ENCODE results near the gene IL6R.
"Not testable (repeated sequence)": the region's sequence is repeated elsewhere in the genome, so short reads cannot be mapped to it uniquely, and the experiment has no call there.

Gene IL6R

GRCh38 chr1:154407198-154408091 is 2.3 kb downstream of the IL6R start:
- DNase-seq: no peak

GRCh38 chr1:154408174-154408777 is 3.1 kb downstream of the IL6R start:
- no peak for DNase-seq

DNA sequence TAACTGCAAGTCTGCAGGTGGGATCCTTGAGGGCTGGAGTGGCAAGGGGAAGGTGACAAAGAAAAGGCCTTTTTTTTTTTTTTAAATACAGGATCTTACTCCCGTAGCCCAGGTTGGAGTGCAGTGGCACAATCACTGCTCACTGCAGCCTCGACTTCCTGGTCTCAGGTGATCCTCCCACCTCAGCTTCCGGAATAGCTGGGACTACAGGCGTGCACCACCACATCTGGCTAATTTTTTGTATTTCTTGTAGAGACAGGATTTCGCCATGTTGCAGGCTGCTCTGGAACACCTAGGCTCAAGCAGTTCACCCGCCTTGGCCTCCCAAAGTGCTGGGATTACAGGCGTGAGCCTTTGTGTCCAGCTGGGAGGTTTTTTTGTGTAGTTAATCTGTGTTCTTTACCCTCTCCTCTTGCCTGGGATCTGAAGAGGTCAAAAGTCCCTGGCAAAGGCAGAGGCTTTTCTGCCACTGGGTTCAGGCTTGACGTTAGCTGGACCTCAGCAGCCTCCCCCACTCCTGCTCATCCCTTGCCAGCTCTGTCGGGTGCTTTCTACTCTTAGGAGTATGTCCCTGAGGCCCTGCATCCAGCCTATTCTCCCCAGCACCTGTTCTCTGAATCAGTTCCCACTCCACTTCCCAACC is 5.2 kb downstream of the IL6R start:
- no peak for DNase-seq

DNA sequence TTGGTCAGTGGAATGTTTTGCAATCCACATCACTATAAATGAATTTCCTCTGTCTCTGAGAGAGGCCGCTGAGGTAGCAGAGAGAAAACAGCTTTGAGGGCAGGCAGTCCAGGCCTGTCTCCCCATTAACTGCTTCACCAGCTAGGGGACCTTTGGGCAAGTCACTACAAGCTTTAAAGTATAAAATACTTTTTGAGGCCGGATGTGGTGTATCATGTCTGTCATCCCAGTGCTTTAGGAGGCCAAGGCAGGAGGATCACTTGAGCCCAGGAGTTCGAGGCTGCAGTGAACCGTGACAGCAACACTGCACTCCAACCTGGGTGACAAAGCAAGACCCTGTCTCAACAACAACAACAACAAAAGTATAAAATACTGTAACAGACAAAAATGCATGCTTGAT is 6.4 kb downstream of the IL6R start:
- DNase-seq: no peak

DNA sequence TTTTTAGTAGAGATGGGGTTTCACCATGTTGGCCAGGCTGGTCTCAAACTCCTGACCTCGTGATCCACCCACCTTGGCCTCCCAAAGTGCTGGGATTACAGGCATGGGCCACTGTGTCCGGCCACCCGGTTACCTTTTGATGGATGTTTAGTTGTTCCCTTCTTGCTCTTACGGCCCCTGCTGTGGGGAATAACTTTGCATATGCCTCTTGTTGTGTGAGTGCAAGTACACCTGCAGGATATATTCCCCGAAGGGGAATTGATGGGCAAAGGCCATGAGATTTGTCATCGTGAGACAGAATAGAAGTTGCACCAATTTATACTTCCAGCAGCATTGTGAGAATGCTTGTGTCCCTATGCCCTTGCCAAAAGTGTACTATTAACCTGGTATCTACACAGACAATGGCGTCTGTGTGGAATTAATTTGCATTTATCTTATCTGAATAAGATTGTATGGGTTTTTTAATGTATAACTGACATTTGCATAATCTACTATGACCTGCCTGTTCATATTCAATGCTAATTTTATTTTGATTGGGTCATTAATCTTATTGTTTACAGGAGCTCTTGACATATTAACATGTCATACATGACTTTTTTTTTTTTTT is 8.1 kb downstream of the IL6R start:
- peak; percentile 85 for DNase-seq

GRCh38 chr1:154414606-154415005 is 9.5 kb downstream of the IL6R start:
- DNase-seq: no peak

- no peak for DNase-seq
Measured at GRCh38 chr1:154416471-154417337, 11.6 kb downstream of the IL6R start.

DNA sequence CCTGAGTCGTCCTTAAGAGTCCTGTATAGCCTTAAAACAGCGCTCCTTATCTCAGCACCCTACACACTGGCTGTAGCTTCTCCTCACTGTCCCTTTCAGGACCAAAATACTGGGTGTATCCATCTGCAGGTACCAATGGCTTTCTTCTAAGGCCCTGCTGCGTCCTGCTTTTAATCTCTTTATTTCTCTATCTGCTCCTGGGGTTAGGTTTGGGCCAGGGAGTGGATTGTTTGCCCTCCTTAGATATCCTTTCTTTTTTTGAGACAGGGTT is 12.1 kb downstream of the IL6R start:
- no peak for DNase-seq

DNA sequence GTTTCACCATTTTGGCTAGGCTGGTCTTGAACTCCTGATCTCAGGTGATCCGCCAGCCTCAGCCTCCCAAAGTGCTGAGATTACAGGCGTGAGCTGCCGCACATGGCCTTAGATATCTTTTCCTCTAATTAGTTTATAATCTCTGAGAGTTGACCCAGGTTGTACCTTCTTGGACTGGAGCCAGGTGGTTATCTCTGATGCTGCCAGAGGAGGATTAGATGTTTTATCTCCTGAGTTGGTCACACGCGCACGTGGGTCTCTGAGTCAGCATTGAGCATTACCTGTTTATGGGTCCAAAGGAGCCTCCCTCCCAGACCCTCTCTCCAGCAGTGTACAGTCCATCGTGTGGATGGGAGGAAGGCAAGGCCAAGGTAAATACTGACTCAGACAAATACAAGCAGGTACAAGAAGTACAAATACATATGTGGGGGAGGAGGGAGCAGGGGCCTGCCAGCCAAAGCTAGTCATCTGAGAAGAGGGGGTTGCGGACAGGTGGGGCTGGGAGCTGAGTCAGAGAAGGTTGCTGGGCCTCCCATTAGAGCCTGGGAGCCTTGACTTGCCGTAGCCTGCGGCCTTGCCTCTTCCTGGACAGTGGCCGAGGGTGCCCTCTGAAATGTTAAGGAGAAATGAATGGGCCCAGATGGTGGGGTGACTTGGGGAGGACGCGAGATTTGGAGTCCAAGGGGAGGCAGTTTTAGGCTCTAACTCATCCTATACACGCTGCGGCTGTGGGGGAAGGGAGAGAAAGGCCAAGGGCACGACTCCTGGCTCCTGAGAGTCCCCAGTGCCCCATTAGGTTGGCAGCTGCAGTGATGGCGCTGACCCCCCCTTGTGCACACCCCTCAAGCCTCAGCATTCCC is 13.1 kb downstream of the IL6R start:
- no peak for DNase-seq

DNA sequence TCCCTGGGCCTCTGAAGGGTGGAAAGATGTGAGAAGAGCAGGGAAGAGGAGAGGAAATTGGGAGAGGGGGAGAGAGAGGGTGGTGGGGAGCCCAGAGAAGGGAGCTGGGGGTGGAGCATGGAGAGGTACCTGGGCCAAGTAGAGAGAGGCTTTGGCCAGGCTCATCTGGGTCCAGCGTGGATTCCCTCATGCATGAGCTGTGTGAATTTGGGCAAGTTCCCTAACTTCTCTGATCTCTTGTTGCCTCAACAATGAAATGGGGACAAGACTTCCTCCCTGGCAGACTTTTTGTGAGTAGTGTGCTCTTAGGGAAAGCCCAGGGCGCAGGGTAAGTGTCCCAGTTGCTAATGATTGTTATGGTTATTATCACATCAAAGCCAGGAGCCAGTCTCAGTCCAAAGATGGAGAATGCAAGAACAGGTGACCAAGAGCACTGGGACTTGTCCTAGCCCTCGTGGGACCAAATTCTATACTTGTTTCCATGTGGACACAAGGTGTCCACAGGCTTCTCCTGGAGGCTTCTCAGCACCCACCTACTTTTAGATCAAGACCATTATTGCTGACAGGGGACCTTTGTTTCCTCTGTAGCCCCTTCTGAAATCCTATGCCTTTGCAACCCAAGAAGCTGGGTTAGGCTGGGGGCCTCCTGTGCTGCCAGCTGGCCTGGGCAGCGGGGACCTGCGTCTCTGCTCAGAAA is 13.9 kb downstream of the IL6R start:
- DNase-seq: no peak

- no peak for DNase-seq
Measured at GRCh38 chr1:154419620-154420571, 14.8 kb downstream of the IL6R start.

DNA sequence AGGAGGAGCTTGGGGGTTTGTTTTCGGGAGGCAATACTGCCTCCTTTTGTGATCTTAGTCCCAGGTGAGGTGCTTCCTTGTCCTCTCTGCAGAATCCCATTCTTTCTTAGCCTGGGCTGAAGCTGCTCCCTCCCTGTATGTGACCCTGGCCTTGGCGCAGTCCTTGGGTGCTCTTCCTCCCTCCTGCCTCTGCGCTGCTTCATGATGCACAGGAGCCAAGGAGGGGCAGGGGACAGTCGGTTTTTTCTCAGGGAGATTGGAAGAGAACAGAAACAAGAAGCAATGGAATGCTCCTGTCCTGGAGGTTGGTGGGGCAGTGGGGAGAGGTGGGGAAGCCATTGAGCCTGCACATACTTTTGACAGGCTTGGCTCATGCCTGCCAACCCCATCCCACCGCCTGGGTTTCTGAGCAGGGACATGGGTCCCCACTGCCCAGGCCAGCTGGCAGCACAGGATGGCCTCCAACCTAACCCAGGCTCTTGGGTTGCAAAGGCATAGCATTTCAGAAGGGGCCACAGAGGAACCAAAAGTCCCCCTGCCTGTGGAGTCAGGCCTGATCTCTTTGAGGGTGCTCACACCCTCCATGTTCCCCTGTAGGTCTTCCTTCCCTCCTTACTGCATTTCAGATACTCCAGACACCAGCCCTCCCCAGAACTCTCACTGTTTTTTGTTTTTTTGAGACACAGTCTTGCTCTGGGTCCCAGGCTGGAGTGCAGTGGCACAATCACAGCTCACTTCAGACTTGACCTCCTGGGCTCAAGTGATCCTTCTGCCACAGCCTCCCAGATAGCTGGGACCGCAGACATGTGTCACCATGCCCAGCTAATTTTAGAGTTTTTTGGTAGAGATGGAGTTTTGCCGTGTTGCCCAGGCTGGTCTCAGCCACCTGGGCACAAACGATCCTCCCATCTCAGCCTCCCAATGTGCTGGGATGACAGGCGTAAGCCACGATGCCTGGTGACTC is 16.1 kb downstream of the IL6R start:
- DNase-seq: no peak

DNA sequence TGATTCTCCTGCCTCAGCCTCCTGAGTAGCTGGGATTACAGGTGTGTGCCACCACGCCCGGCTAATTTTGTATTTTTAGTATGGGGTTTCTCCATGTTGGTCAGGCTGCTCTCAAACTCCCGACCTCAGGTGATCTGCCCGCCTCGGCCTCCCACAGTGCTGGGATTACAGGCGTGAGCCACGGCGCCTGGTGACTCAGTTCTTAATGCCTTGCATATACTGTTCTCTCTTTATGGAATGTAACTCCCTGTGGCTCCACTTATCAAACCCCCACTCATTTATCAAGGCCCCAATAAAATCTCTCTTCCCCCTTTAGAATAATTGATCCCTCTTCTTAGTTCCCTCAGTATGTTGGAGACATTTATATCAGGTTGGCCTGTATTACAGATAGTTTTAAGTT is 16.9 kb downstream of the IL6R start:
- not testable (repeated sequence) for DNase-seq

- no peak for DNase-seq
Measured at GRCh38 chr1:154422521-154422920, 17.4 kb downstream of the IL6R start.

DNA sequence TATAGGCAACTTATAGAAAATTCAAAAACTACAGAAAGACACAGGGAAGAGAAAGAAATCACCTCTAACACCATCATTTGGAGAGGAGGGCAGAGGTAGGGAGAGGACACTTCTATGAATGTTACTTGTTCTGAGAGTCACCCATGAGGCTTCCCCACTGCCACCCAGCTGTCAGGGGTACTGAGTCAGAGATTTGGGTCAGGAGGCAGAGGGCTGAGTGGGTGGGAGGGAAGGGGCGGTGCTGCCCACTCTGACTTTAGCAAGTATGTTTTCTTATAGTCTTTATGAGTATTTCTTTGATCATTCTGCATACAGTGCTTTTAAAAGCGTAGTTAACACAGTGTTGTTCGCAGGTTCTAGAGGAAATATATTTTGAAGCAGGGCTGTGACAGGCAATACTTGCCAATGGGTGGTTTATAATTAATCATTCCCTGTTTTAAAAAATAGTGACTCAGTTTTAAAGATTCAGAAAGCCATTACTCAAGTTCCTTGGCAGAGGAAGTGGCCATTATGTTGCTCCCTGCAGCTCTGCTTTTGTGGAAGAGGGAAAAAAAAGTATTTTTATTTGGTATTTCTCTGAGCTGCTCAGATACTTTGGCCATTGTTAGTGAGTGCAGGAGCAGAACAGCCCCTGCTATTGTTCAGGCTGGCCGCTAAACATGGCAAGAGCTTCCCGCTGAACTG is 18.3 kb downstream of the IL6R start:
- DNase-seq: no peak

GRCh38 chr1:154423988-154424326 is 18.8 kb downstream of the IL6R start:
- DNase-seq: no peak

DNA sequence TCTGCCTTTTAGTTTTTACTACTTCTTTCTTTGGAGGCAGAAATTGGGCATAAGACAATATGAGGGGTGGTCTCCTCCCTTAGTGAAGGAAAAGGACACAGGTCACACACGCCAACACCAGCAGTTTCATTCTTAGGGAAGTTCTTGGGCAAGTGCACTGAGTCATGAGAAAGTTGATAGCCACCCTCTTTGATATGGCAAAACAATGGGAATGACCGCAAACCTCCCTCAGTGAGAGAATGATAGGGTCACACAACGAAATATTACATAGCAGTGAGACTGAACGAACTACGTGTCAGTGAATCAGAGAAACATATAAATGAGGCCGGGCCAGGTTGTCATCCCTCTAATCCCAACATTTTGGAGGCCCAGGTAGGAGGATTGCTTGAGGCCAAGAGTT is 20.0 kb downstream of the IL6R start:
- no peak for DNase-seq

All from NCI-H1048 (cell line).